ENCODE measurements around the gene CFD. TPM values are rescaled to one million over a fixed set of nuclear protein-coding genes. Genes with fewer than 3 reads are reported as not detected.
"Not testable (repeated sequence)": the region's sequence is repeated elsewhere in the genome, so short reads cannot be mapped to it uniquely, and the experiment has no call there.

The CFD gene
- total RNA-seq, 2 donors from 2014 or later, result 0.38 to 1.1 TPM

DNA sequence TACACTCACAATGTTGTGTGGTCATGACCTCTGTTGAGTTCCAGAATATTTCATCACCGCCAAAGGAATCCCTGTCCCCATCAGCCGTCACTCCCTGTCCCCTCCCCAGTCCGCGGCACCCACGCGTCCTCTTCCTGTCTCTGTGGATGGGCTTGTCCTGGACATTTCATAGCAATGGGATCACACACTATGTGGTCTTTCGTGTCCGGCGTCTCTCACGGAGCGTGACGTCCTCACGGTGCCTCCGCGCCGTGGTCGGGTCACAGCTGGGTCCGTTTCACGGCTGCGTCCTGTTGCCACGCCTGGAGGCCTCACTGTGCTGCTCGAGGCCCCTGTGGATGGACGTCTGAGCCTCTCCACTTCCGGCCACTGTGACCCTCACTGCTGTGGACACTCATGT lies 25.2 kb upstream of the CFD start:
- Histone ChIP-seq H3K9ac (ENCODE audit: extremely low read depth, low read length, poor library complexity, severe bottlenecking) (no peak overlapping the region), H3K36me3 (ENCODE audit: control insufficient read depth, insufficient read depth, low read length) (no peaks in the 10 kb centered on the region), H3K27me3 (ENCODE audit: control insufficient read depth, insufficient read depth, low read length, poor library complexity, severe bottlenecking) (no peaks in the 10 kb centered on the region), H3K27ac (ENCODE audit: low read depth, low read length) (no peak overlapping the region), H3K9me3 (ENCODE audit: control insufficient read depth, low read length) (no peaks in the 10 kb centered on the region), H3K4me1 (ENCODE audit: control insufficient read depth, insufficient read depth, low read length) (no peaks in the 10 kb centered on the region), H3K4me3 (ENCODE audit: low read length) (no peak overlapping the region)
- no peaks in the 10 kb centered on the region for H3K27me3 Mint-ChIP-seq (ENCODE audit: insufficient read depth)
- WGBS, 2 experiments (ENCODE audit: insufficient coverage in 1 of 2, insufficient read length in 1 of 2), result 91 to 93% methylated on average over 17 to 24 of the region's 24 CpGs
- H3K36me3 Mint-ChIP-seq (ENCODE audit: low read depth), result no peaks in the 10 kb centered on the region
- TF ChIP-seq, protein P1, sequence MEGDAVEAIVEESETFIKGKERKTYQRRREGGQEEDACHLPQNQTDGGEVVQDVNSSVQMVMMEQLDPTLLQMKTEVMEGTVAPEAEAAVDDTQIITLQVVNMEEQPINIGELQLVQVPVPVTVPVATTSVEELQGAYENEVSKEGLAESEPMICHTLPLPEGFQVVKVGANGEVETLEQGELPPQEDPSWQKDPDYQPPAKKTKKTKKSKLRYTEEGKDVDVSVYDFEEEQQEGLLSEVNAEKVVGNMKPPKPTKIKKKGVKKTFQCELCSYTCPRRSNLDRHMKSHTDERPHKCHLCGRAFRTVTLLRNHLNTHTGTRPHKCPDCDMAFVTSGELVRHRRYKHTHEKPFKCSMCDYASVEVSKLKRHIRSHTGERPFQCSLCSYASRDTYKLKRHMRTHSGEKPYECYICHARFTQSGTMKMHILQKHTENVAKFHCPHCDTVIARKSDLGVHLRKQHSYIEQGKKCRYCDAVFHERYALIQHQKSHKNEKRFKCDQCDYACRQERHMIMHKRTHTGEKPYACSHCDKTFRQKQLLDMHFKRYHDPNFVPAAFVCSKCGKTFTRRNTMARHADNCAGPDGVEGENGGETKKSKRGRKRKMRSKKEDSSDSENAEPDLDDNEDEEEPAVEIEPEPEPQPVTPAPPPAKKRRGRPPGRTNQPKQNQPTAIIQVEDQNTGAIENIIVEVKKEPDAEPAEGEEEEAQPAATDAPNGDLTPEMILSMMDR (conservative IDR thresholded peaks at IDR 0.05), result no peak
- H3K9me3 Mint-ChIP-seq, result no peaks in the 10 kb centered on the region
- H3K4me1 Mint-ChIP-seq, result no peaks in the 10 kb centered on the region
- no peak for DNase-seq
- no peak overlapping the region for H3K27ac Mint-ChIP-seq
- no peak overlapping the region for H3K4me3 Mint-ChIP-seq

DNA sequence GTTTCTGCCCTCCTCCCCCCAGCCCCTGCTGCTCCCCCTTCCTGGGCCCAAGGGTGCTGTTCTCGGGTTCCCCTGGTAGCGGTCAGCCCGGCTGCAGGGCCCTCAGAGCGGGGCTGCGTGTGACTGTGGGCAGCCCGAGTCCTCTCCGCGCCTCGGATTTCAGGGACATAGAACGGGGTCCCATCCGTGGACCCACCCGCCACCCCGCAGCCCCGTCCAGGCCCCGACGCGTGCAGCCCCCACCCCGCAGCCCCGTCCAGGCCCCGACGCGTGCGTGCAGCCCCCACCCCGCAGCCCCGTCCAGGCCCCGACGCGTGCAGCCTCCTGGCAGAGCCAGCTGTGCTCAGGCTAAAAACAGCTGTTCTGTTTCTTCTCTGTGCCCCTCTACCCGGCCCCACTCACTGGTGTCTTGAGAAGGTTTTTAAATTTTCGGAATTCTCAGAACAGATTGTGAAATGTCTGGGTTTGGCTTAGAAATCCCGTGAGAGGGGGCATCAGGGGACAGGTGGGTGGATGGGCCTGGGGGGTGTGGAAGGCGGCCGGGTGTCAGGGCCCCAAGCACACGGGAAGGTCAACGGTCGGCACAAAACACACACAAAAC lies 24.2 kb upstream of the CFD start:
- H3K4me3 ChIP-seq (ENCODE audit: low read length), result no peak overlapping the region
- no peaks in the 10 kb centered on the region for H3K9me3 ChIP-seq (ENCODE audit: control insufficient read depth, low read length)
- TF ChIP-seq, protein P1 (conservative IDR thresholded peaks at IDR 0.05), result no peak
- no peaks in the 10 kb centered on the region for H3K4me1 ChIP-seq (ENCODE audit: control insufficient read depth, insufficient read depth, low read length)
- H3K27ac ChIP-seq (ENCODE audit: low read depth, low read length), result no peak overlapping the region
- H3K4me1 Mint-ChIP-seq, result no peaks in the 10 kb centered on the region
- H3K9ac ChIP-seq (ENCODE audit: extremely low read depth, low read length, poor library complexity, severe bottlenecking), result no peak overlapping the region
- no peak overlapping the region for H3K27ac Mint-ChIP-seq
- DNase-seq, result no peak
- H3K9me3 Mint-ChIP-seq, result no peaks in the 10 kb centered on the region
- no peaks in the 10 kb centered on the region for H3K27me3 ChIP-seq (ENCODE audit: control insufficient read depth, insufficient read depth, low read length, poor library complexity, severe bottlenecking)
- H3K36me3 ChIP-seq (ENCODE audit: control insufficient read depth, insufficient read depth, low read length), result no peaks in the 10 kb centered on the region
- no peaks in the 10 kb centered on the region for H3K27me3 Mint-ChIP-seq (ENCODE audit: insufficient read depth)
- 91 to 94% methylated on average over 15 to 33 of the region's 36 CpGs for WGBS, 2 experiments (ENCODE audit: insufficient coverage in 1 of 2, insufficient read length in 1 of 2)
- no peak overlapping the region for H3K4me3 Mint-ChIP-seq
- no peaks in the 10 kb centered on the region for H3K36me3 Mint-ChIP-seq (ENCODE audit: low read depth)

DNA sequence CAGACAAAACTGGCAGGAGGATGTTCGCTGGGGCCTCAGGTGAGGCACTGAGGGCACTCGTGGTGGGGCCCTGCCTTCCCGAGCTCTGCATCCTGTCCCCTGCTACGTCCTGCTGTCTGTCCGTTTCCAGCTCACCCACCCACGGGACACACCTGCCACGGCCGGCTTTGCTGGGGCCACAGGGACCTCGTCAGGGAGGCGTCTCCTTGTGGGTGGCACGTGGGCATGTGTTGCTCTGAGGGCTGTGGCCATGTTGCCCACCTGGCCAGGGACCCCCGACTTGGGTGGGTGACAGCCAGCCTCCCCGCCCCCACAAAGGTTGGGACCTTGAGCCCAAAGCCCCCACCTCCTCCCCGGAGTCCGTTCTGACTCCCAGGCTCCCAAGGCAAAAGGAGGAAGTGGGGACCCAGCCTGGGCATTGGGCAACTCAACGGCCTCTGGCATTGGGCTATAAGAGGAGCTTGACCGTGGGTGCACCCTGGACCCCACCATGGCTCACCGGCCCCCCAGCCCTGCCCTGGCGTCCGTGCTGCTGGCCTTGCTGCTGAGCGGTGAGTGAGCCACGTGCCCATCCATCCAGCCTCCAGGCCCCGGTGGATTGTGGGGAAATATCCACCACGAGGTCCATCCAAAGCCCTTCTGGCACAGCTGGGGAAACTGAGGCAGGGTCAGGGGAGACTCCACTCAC lies 18.8 kb upstream of the CFD start, which contains the start of gene PRTN3:
Gene PRTN3, plus strand, starts transcription at position 481 of the 688 bp plus-strand sequence. Its CDS starts 10 bp downstream, at position 491.
- Mint-ChIP-seq H3K36me3 (ENCODE audit: low read depth) (no peaks in the 10 kb centered on the region), H3K27me3 (ENCODE audit: insufficient read depth) (peaks cover 40% of the 10 kb centered on the region), H3K4me3 (no peak within 1 kb of the TSS), H3K27ac (no peak within 1 kb of the TSS), H3K4me1 (no peaks in the 10 kb centered on the region), H3K9me3 (no peaks in the 10 kb centered on the region)
- WGBS, 2 experiments (ENCODE audit: insufficient coverage in 1 of 2, insufficient read length in 1 of 2), result 89% methylated on average over 7 to 24 of the region's 24 CpGs
- Histone ChIP-seq H3K36me3 (ENCODE audit: control insufficient read depth, insufficient read depth, low read length) (no peaks in the 10 kb centered on the region), H3K4me3 (ENCODE audit: low read length) (no peak within 1 kb of the TSS), H3K9ac (ENCODE audit: extremely low read depth, low read length, poor library complexity, severe bottlenecking) (no peak within 1 kb of the TSS), H3K9me3 (ENCODE audit: control insufficient read depth, low read length) (no peaks in the 10 kb centered on the region), H3K27ac (ENCODE audit: low read depth, low read length) (no peak within 1 kb of the TSS), H3K27me3 (ENCODE audit: control insufficient read depth, insufficient read depth, low read length, poor library complexity, severe bottlenecking) (peaks cover 31% of the 10 kb centered on the region), H3K4me1 (ENCODE audit: control insufficient read depth, insufficient read depth, low read length) (no peaks in the 10 kb centered on the region)
- no peak for DNase-seq
- TF ChIP-seq, protein P1 (conservative IDR thresholded peaks at IDR 0.05), result no peak

DNA sequence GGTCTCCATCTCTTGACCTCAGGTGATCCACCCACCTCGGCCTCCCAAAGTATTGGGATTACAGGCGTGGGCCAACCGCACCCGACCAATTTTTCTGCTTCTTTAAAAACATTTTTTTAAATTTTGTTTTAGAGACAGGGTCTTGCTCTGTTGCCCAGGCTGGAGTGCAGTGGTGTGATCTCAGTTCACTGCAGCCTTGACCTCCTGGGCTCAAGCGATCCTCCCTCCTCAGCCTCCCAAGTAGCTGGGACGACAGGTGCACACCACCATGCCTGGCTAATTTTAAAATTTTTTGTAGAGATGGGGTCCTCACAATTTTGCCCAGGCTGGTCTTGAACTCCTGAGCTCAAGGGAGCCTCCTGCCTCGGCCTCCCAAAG lies 16.7 kb upstream of the CFD start:
- DNase-seq; H3K27ac Mint-ChIP-seq; H3K9me3 ChIP-seq (ENCODE audit: control insufficient read depth, low read length); H3K4me3 Mint-ChIP-seq; H3K4me1 ChIP-seq (ENCODE audit: control insufficient read depth, insufficient read depth, low read length); H3K9me3 Mint-ChIP-seq; H3K36me3 ChIP-seq (ENCODE audit: control insufficient read depth, insufficient read depth, low read length); H3K27ac ChIP-seq (ENCODE audit: low read depth, low read length); H3K36me3 Mint-ChIP-seq (ENCODE audit: low read depth); H3K4me1 Mint-ChIP-seq; H3K4me3 ChIP-seq (ENCODE audit: low read length); H3K9ac ChIP-seq (ENCODE audit: extremely low read depth, low read length, poor library complexity, severe bottlenecking): not testable (repeated sequence)
- 90 to 91% methylated on average over 5 to 7 of the region's 7 CpGs for WGBS, 2 experiments (ENCODE audit: insufficient coverage in 1 of 2, insufficient read length in 1 of 2)
- peaks cover 31% of the 10 kb centered on the region for H3K27me3 ChIP-seq (ENCODE audit: control insufficient read depth, insufficient read depth, low read length, poor library complexity, severe bottlenecking)
- H3K27me3 Mint-ChIP-seq (ENCODE audit: insufficient read depth), result peaks cover 46% of the 10 kb centered on the region
